Measurements from ENCODE around the gene ITGA3. TPM values are rescaled to one million over a fixed set of nuclear protein-coding genes. Genes with fewer than 3 reads are reported as not detected.

Gene ITGA3
- total and polyA plus RNA-seq, 7 donors = 15.6 to 85.1 (median 38.4) TPM

- no peak for DNase-seq
- Histone ChIP-seq H3K4me3 (no peak overlapping the region), H3K4me1 (no peaks in the 10 kb centered on the region), H3K27ac (no peak overlapping the region), H3K36me3 (no peaks in the 10 kb centered on the region), H3K9me3 (no peaks in the 10 kb centered on the region), H3K27me3 (no peaks in the 10 kb centered on the region)
- WGBS, 2 donors = 93 to 94% methylated on average over 1 of the region's 1 CpG
- intact Hi-C loops (cut with DNase I) = no loop called here
- TF ChIP-seq POLR2AphosphoS5 (IDR thresholded peaks at IDR 0.05) (no peak), CTCF (IDR thresholded peaks at IDR 0.05) (no peak), EP300 (IDR thresholded peaks at IDR 0.05) (no peak), POLR2A (IDR thresholded peaks at IDR 0.05) (no peak)
Measured at GRCh38 chr17:50018909-50019308, 37.0 kb upstream of the ITGA3 start.

GRCh38 chr17:50020841-50021599, 34.9 kb upstream of the ITGA3 start:
- no peak for DNase-seq
- 60 to 68% methylated on average over 13 of the region's 13 CpGs for WGBS, 2 donors
- H3K27me3 ChIP-seq = no peaks in the 10 kb centered on the region
- H3K27ac ChIP-seq = no peak overlapping the region
- no peaks in the 10 kb centered on the region for H3K36me3 ChIP-seq
- H3K4me3 ChIP-seq = no peak overlapping the region
- H3K4me1 ChIP-seq = no peaks in the 10 kb centered on the region
- intact Hi-C loops (cut with DNase I) = loop anchor here (10.0 kb wide), 1 partner anchor 284 kb away; no protein-coding TSS in a partner anchor
- no peak for TF ChIP-seq POLR2A (IDR thresholded peaks at IDR 0.05)
- TF ChIP-seq POLR2AphosphoS5 (IDR thresholded peaks at IDR 0.05) = no peak
- TF ChIP-seq EP300 (IDR thresholded peaks at IDR 0.05) = no peak
- no peak for TF ChIP-seq CTCF (IDR thresholded peaks at IDR 0.05)
- no peaks in the 10 kb centered on the region for H3K9me3 ChIP-seq

GRCh38 chr17:50021681-50022370, 34.1 kb upstream of the ITGA3 start:
- Histone ChIP-seq H3K27ac (no peak overlapping the region), H3K4me1 (peaks cover 0 to 5% (median 1%) of the 10 kb centered on the region in 4 donors), H3K27me3 (no peaks in the 10 kb centered on the region), H3K4me3 (no peak overlapping the region), H3K36me3 (no peaks in the 10 kb centered on the region), H3K9me3 (no peaks in the 10 kb centered on the region)
- intact Hi-C loops (cut with DNase I) = loop anchor here (10.0 kb wide), 1 partner anchor 283 kb away; no protein-coding TSS in a partner anchor
- DNase-seq = no peak
- TF ChIP-seq POLR2A (IDR thresholded peaks at IDR 0.05) (no peak), POLR2AphosphoS5 (IDR thresholded peaks at IDR 0.05) (no peak), CTCF (IDR thresholded peaks at IDR 0.05) (no peak), EP300 (IDR thresholded peaks at IDR 0.05) (no peak)
- 95% methylated on average over 6 of the region's 6 CpGs for WGBS, 2 donors

GRCh38 chr17:50022463-50023130, 33.3 kb upstream of the ITGA3 start:
- intact Hi-C loops (cut with DNase I) = loop anchor here (10.0 kb wide), 1 partner anchor 282 kb away; no protein-coding TSS in a partner anchor
- WGBS, 2 donors = 58 to 65% methylated on average over 6 of the region's 6 CpGs
- no peak overlapping the region for H3K4me3 ChIP-seq
- H3K27me3 ChIP-seq = no peaks in the 10 kb centered on the region
- no peaks in the 10 kb centered on the region for H3K9me3 ChIP-seq
- H3K36me3 ChIP-seq = no peaks in the 10 kb centered on the region
- peaks cover 0 to 12% (median 9%) of the 10 kb centered on the region in 4 donors for H3K4me1 ChIP-seq
- DNase-seq = no peak
- H3K27ac ChIP-seq = no peak overlapping the region
- TF ChIP-seq POLR2A (IDR thresholded peaks at IDR 0.05) (no peak), POLR2AphosphoS5 (IDR thresholded peaks at IDR 0.05) (no peak), CTCF (IDR thresholded peaks at IDR 0.05) (no peak), EP300 (IDR thresholded peaks at IDR 0.05) (no peak)
